HAP-1 (cell line): ENCODE results near the gene PITRM1.

Source experiments
- DNase-seq, 2 experiments: peaks; one replicate each; pipeline ENCODE4 v3.0.0-alpha.2; 2016 to 2020; ENCODE audit warnings: low spot score in 2 of 2
- H3K27me3 ChIP-seq: fragments of 250-450 bp; sonication (Bioruptor Pico); 2 replicates; pipeline ENCODE4 v1.5.1; 2020; ENCODE audit warnings: low read depth, mild to moderate bottlenecking, moderate library complexity
- H3K36me3 ChIP-seq: fragments of 250-450 bp; sonication (Bioruptor Pico); replicated peaks from 2 replicates; pipeline ENCODE4 v1.5.1; 2020; ENCODE audit warnings: mild to moderate bottlenecking
- H3K4me1 ChIP-seq: fragments of 250-450 bp; sonication (Bioruptor Pico); 2 replicates; pipeline ENCODE4 v1.5.1; 2020; ENCODE audit warnings: mild to moderate bottlenecking
- H3K4me3 ChIP-seq: fragments of 250-450 bp; sonication (Bioruptor Pico); 2 replicates; pipeline ENCODE4 v1.5.1; 2020; ENCODE audit warnings: mild to moderate bottlenecking, moderate library complexity
- H3K9me3 ChIP-seq: fragments of 250-450 bp; sonication (Bioruptor Pico); 2 replicates; pipeline ENCODE4 v1.5.1; 2020; ENCODE audit warnings: mild to moderate bottlenecking, moderate library complexity
- in situ Hi-C: fragments of 300-500 bp; cut with MboI; formaldehyde crosslinking; loops from 3 replicates; pipeline ENCODE4 v1.14.3; 2020; ENCODE audit warnings: low sequenced_read_pairs, inconsistent platforms, mixed read lengths

The PITRM1 gene

DNA sequence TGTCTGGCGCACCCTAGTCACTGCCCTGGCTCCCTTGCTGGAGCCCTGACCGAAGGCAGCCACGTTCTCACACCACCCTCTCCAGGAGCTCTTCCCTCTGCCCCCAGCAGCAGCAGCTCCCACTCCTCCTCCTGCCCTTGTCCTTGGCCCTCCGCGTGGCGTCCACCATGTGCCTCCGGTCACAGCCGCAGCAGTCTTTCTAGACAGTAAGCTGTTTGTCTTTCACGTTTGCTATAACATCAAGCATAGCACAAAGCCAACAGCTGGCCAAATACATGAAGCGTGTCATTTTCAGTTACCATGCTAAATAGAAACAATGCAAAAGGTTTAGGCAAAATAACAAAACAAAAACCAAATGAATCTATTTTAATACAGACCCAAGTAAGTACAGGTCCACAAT, 3.3 kb downstream of the PITRM1 start:
- in situ Hi-C loops = no loop called here
- H3K4me3 ChIP-seq = no peak overlapping the region
- peaks cover 4% of the 10 kb centered on the region; the same call in 1 of the 2 replicates for H3K4me1 ChIP-seq
- H3K27me3 ChIP-seq = no peaks in the 10 kb centered on the region
- no peaks in the 10 kb centered on the region for H3K9me3 ChIP-seq
- no peak for DNase-seq
- peaks cover 50% of the 10 kb centered on the region for H3K36me3 ChIP-seq

DNA sequence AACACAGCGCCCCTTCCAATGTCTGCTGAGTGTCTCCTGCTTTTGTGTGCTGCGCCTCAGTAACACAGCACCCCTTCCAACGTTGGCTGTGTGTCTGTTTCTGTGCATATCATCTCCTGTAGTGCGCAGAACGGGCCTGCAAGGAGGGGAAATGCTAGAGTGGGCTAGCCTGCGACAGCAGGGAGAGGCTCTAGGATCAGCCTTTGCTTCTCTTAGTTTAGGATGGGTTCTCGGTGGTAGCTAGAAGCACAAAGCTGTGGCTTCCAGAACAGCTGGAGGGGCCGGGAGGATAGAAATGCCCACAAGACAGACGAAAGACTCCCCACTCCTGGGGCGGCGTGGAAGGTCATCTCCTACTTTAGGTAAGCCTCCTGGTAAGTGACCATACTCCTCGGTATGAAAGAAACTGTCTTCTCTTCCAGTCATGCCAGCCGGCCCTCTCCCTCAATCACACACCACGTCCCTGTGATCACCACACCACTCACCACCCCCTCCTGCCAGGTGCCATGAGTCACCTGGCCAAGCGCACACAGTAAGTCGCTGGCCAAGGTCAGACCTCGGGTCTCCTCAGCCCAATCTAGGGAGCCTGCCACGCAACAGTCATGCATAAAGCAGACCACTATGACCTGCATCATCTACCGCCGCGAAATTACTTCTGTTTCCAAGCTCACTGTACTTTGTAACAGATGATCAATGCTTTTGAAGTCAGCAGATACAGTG, 4.8 kb downstream of the PITRM1 start:
- Histone ChIP-seq H3K36me3 (peaks cover 58% of the 10 kb centered on the region), H3K4me3 (no peak overlapping the region), H3K9me3 (no peaks in the 10 kb centered on the region), H3K4me1 (peaks cover 4% of the 10 kb centered on the region; the same call in 1 of the 2 replicates), H3K27me3 (no peaks in the 10 kb centered on the region)
- DNase-seq = no peak
- in situ Hi-C loops = no loop called here

DNA sequence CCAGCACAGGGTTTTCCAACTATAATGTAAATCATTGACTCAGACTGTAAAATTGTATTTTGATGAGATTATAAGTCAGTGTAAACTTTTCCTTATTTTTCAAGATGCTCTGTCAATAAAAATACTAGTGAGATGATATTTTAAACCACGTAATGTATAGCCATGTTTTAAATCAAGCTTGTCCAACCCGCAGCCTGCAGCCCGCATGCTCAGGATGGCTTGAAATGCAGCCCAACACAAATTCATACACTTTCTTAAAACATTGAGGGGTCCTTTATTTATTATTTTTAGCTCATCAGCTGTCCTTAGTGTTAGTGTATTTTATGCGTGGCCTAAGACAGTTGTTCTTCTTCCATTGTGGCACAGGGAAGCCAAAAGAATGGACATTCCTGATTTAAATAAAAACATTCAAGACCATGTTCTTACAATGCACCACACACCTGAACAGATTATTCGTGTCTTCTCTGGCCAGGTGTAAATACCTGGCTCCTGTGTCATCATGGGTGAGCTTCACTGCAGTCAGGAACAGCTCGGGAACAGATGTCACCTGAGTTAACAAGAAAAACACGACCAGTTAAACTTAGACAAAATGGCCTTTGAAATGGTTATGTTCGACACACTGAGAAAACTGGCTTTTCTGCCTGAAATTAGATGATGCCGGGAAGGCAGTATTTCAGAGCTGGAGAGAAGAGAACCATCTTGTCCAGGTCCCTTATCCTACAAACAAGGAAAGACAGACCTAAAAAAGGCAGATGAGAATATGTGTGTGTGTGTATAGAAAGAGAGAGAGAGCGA, 5.9 kb downstream of the PITRM1 start:
- Histone ChIP-seq H3K9me3 (no peaks in the 10 kb centered on the region), H3K4me1 (peaks cover 4% of the 10 kb centered on the region; the same call in 1 of the 2 replicates), H3K27me3 (no peaks in the 10 kb centered on the region), H3K4me3 (no peak overlapping the region), H3K36me3 (peaks cover 56% of the 10 kb centered on the region)
- no peak for DNase-seq
- in situ Hi-C loops = no loop called here

DNA sequence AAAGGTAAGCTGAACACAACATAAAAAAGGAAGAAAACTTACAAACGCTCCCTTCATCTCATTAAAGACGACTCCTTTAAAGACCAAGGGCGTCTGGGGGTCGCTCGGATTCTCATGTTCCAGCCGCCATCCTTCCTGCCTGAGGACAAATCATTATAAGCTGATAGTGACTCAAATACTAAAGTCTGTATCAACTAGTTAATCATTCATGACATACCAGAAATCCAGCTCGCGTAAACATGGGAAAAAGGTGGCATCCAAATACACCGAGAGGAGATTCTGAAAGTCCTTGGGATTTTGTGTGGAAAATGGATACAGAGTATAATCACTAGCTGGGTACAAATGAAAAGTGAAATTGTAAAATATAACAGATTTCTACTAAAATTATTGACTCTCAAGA, 7.4 kb downstream of the PITRM1 start:
- H3K36me3 ChIP-seq = peaks cover 57% of the 10 kb centered on the region
- no peaks in the 10 kb centered on the region for H3K4me1 ChIP-seq
- no peaks in the 10 kb centered on the region for H3K27me3 ChIP-seq
- H3K9me3 ChIP-seq = no peaks in the 10 kb centered on the region
- no peak overlapping the region for H3K4me3 ChIP-seq
- in situ Hi-C loops = no loop called here
- DNase-seq = no peak

DNA sequence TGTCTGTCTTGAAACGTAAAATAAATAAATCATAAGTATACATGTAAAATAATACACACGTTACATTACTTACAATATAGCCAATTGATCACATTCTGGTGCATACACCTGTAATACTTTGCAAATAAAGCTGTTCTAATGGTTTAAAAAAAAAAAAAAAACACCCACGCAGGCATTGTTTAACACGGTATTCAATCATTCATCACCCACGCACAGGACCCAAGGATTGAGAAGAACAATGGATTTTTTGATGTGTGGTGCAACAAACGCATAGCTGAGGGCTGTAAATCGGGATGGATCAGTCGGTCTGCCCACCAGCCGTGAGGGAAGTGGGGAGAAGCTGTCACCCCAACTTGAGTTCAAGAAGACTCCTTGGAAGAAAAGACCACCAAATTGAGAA, 8.7 kb downstream of the PITRM1 start:
- no peaks in the 10 kb centered on the region for H3K4me1 ChIP-seq
- H3K36me3 ChIP-seq = peaks cover 56% of the 10 kb centered on the region
- no peaks in the 10 kb centered on the region for H3K9me3 ChIP-seq
- in situ Hi-C loops = no loop called here
- H3K27me3 ChIP-seq = no peaks in the 10 kb centered on the region
- H3K4me3 ChIP-seq = no peak overlapping the region
- no peak for DNase-seq

DNA sequence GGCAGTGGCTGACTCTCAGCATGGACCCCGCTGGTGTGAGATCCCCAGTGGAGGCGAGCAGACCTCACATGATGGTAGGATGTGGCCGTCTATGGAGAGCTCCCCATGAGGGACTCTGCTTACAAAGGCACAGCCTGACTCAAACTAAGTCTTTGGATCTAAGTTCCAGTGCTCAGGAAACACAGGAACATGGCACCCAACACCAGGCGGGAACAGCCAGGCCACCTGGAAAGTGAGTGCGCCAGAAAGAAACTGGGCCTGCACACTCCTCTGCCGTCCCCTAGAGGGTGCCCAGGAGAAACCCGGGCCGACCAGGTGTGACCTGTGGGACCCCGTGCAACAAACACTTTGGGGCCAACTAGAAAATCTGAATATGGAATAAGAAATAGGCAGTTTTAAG, 10.0 kb downstream of the PITRM1 start:
- H3K4me3 ChIP-seq = no peak overlapping the region
- in situ Hi-C loops = no loop called here
- no peak for DNase-seq
- H3K27me3 ChIP-seq = no peaks in the 10 kb centered on the region
- H3K36me3 ChIP-seq = peaks cover 54% of the 10 kb centered on the region
- H3K4me1 ChIP-seq = no peaks in the 10 kb centered on the region
- H3K9me3 ChIP-seq = no peaks in the 10 kb centered on the region

DNA sequence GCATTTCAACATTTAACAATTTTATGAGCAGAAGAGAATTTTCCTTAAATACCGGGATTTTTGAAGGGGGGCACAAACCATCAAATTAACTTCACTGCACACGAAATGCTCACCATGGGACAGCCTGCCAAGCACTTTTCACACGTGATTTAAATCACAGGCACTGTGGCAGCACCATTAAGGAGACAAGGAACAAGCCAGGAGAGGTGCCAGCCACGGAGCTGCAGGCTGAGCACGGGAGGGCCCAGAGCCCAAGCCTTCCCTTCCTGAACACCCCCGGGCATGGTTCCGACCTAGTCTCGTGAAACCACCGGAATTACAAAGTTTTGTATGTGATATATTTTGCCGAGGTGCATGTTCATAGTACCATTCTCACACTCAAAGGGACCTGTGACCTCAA, 13.4 kb downstream of the PITRM1 start:
- Histone ChIP-seq H3K4me1 (no peaks in the 10 kb centered on the region), H3K36me3 (peaks cover 52% of the 10 kb centered on the region), H3K9me3 (no peaks in the 10 kb centered on the region), H3K27me3 (no peaks in the 10 kb centered on the region), H3K4me3 (no peak overlapping the region)
- in situ Hi-C loops = no loop called here
- no peak for DNase-seq

DNA sequence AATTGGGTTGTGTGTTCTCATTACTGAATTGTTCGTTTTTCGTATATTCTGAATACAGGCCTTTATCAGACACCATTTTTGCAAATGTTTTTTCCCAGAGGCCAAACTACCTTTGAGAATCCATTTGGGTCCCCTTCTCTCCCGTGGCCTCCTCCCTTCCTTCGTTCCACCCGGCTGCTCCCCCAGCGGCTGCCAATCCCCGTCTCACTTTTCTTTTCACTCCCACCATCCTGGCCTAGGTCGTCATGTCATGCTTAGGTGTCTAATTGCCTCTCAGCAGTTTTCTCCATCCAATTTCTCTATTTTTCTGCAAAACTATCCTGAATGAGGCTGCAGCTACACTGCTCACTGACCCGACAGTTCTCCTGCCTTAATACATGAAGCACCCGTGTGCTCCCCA, 17.9 kb downstream of the PITRM1 start:
- H3K27me3 ChIP-seq = no peaks in the 10 kb centered on the region
- in situ Hi-C loops = no loop called here
- H3K9me3 ChIP-seq = no peaks in the 10 kb centered on the region
- H3K4me1 ChIP-seq = no peaks in the 10 kb centered on the region
- no peak overlapping the region for H3K4me3 ChIP-seq
- H3K36me3 ChIP-seq = peaks cover 57% of the 10 kb centered on the region
- no peak for DNase-seq

GRCh38 chr10:3152566-3152935, 20.0 kb downstream of the PITRM1 start:
- in situ Hi-C loops = no loop called here
- Histone ChIP-seq H3K4me3 (no peak overlapping the region), H3K27me3 (no peaks in the 10 kb centered on the region), H3K9me3 (no peaks in the 10 kb centered on the region), H3K4me1 (no peaks in the 10 kb centered on the region), H3K36me3 (peaks cover 45% of the 10 kb centered on the region)
- no peak for DNase-seq

DNA sequence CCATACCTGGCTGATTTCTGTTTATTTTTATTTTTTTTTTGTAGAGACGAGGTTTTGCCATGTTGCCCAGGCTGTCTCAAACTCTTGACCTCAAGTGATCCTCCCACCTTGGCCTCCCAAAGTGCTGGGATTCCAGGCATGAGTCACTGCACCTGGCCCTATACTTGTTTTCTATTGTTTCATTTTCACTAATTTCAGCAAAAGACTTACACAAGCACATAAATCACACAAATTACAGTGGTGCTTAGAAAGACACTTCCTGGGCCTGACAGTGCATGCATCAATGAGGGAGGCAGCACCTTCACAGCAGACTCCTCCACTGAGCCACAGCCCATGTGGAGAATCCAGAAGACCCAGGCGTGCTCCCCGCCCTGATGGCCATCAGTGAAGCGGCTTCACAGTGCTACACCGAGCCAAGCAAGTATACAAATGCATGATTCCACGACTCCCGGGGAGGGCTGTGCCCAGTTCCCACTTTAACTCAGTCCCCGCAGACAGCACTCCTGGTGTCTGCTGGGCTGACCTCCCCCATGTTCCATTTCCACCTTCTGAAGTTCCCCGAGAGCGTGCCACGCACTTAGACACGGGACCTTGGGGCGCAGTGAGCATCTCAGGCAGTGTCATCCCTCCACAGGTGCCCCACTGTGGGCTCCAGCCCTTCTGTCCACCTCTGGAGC, 20.6 kb downstream of the PITRM1 start:
- Histone ChIP-seq H3K9me3 (no peaks in the 10 kb centered on the region), H3K4me1 (no peaks in the 10 kb centered on the region), H3K27me3 (no peaks in the 10 kb centered on the region), H3K4me3 (no peak overlapping the region), H3K36me3 (peaks cover 45% of the 10 kb centered on the region)
- in situ Hi-C loops = no loop called here
- DNase-seq = no peak

DNA sequence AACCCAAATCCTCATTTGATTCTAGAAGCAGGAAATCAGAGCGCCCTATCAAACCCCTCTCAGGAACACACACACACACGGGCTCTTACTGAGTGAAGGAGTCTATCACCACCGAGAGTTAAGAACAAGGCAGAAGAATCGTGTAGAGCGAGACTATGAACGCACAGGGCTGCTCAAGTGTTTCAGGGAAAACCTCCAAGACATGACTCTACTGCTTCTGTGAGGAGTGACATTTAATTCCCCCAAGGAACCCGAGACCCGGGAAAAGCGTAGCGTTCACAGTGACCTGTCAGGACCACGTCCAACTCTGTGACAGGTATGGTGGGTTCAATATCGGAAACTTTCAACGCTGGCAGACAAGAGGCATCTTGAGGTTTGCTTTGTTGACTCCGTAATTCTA, 21.6 kb downstream of the PITRM1 start:
- no peaks in the 10 kb centered on the region for H3K9me3 ChIP-seq
- H3K27me3 ChIP-seq = no peaks in the 10 kb centered on the region
- H3K4me3 ChIP-seq = no peak overlapping the region
- peaks cover 44% of the 10 kb centered on the region for H3K36me3 ChIP-seq
- no peaks in the 10 kb centered on the region for H3K4me1 ChIP-seq
- in situ Hi-C loops = no loop called here
- no peak for DNase-seq

DNA sequence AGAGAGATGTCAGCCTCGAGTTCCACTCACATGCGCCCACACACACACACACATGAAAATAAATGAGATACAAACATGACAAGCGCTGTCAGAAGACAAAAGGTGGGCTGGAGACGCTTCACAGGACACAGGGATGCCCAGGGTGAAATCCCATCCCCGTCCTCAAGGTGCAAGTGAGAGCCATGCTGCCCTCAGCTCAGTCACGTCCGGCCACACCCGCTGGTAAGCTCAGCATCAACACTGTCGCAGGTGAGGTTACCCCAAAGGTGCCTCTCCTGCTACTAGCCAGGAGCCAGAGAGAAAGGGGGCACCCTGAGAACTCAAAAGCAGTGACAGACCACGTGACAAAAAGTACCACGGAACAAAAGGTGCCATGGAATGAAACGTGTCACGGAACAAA, 22.2 kb downstream of the PITRM1 start:
- in situ Hi-C loops = no loop called here
- peaks cover 44% of the 10 kb centered on the region for H3K36me3 ChIP-seq
- DNase-seq = no peak
- H3K27me3 ChIP-seq = no peaks in the 10 kb centered on the region
- H3K9me3 ChIP-seq = no peaks in the 10 kb centered on the region
- no peaks in the 10 kb centered on the region for H3K4me1 ChIP-seq
- no peak overlapping the region for H3K4me3 ChIP-seq

DNA sequence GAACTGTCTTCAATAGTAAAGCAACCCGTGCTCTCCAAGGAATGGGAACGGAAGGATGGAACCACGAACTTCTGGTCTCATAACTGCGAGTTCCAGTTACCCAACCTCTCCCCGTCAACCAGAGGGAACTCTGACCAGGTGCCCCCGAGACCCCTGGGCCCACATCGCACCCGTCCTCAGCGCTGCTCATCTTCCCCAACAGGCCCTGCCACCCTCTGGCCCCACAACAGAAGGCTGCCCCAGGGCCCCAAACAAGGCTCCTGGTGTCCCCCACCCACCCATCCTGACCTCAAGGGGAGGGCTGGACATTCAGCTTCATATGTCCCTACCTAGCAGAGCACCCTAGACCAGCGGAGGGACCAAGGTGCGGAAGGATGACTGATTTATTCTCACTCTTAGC, 22.7 kb downstream of the PITRM1 start:
- in situ Hi-C loops = no loop called here
- Histone ChIP-seq H3K9me3 (no peaks in the 10 kb centered on the region), H3K4me1 (no peaks in the 10 kb centered on the region), H3K4me3 (no peak overlapping the region), H3K27me3 (no peaks in the 10 kb centered on the region), H3K36me3 (peaks cover 44% of the 10 kb centered on the region)
- no peak for DNase-seq

- in situ Hi-C loops = no loop called here
- DNase-seq = no peak
- H3K4me1 ChIP-seq = no peaks in the 10 kb centered on the region
- H3K36me3 ChIP-seq = peaks cover 46% of the 10 kb centered on the region
- H3K27me3 ChIP-seq = no peaks in the 10 kb centered on the region
- H3K4me3 ChIP-seq = no peak overlapping the region
- H3K9me3 ChIP-seq = no peaks in the 10 kb centered on the region
Observed at GRCh38 chr10:3148994-3149393, 23.6 kb downstream of the PITRM1 start.
